OCI-LY7 (cell line): ENCODE data around the gene RETREG2. TPM values are rescaled to one million over a fixed set of nuclear protein-coding genes. Genes with fewer than 3 reads are reported as not detected.

Experiments
- BruUV-seq: library from RNA; stranded (reverse); fragments of 400-500 nt; replicated peaks from 2 replicates; lab custom pipeline; 2021; lab: Mats Ljungman, UMichigan
- CTCF ChIA-PET: fragments of 300-600 bp; sonication (Branson Sonifier 250); formaldehyde crosslinking; loops from one replicate; lab custom pipeline; 2022; ENCODE audit warnings: antibody characterized with exemption; ENCODE audit not compliant: unreplicated experiment; lab: Charles Lee
- POLR2A ChIA-PET: fragments of 300-600 bp; sonication (Branson Sonifier 250); formaldehyde crosslinking; loops from one replicate; lab custom pipeline; 2022; ENCODE audit warnings: antibody characterized with exemption; lab: Charles Lee
- DNase-seq: peaks from one replicate; pipeline ENCODE4 v3.0.0-alpha.2; 2015; ENCODE audit warnings: low spot score
- H2AFZ ChIP-seq: fragments of 200-600 bp; sonication (generic), shearing (Covaris generic); 2 replicates; pipeline ENCODE4 v1.6.1; 2014; ENCODE audit warnings: mild to moderate bottlenecking, antibody characterized with exemption, low read length, moderate library complexity
- H3K27ac ChIP-seq: fragments of 200-600 bp; sonication (generic); 2 replicates; pipeline ENCODE4 v1.5.1; 2014; ENCODE audit warnings: mixed run types, low read depth, mild to moderate bottlenecking, moderate library complexity, low read length, inconsistent platforms; ENCODE audit not compliant: poor library complexity, severe bottlenecking
- H3K36me3 ChIP-seq: fragments of 200-600 bp; sonication (generic); 2 replicates; pipeline ENCODE4 v1.6.1; 2014; ENCODE audit warnings: mild to moderate bottlenecking, antibody characterized with exemption, low read length, moderate library complexity, mixed read lengths; ENCODE audit not compliant: insufficient read depth
- H3K4me1 ChIP-seq: fragments of 200-600 bp; sonication (generic); 2 replicates; pipeline ENCODE4 v1.5.1; 2014; ENCODE audit warnings: mild to moderate bottlenecking, low read length; ENCODE audit not compliant: insufficient read depth, poor library complexity, severe bottlenecking
- H3K4me2 ChIP-seq: fragments of 200-600 bp; sonication (generic); 2 replicates; pipeline ENCODE4 v1.6.1; 2014; ENCODE audit warnings: mild to moderate bottlenecking, low read length
- H3K4me3 ChIP-seq: fragments of 200-600 bp; sonication (generic); 2 replicates; pipeline ENCODE4 v1.5.1; 2014; ENCODE audit warnings: mild to moderate bottlenecking, low read depth, low read length; ENCODE audit not compliant: poor library complexity, severe bottlenecking
- H3K79me2 ChIP-seq: fragments of 200-600 bp; sonication (generic); 2 replicates; pipeline ENCODE4 v1.6.1; 2016; ENCODE audit warnings: low read depth, mild to moderate bottlenecking, low read length, moderate library complexity, mixed read lengths; ENCODE audit not compliant: insufficient read depth
- H3K9me2 ChIP-seq: fragments of 200-600 bp; sonication (generic); 2 replicates; pipeline ENCODE4 v1.6.1; 2016; ENCODE audit warnings: mild to moderate bottlenecking, low read length, mixed read lengths; ENCODE audit not compliant: insufficient read depth
- H3K9me3 ChIP-seq: fragments of 200-600 bp; sonication (generic); 2 replicates; pipeline ENCODE4 v1.6.1; 2014; ENCODE audit warnings: mild to moderate bottlenecking, mixed run types, low read length, mixed read lengths
- H4K20me1 ChIP-seq: fragments of 200-600 bp; sonication (generic); 2 replicates; pipeline ENCODE4 v1.6.1; 2014; ENCODE audit warnings: mild to moderate bottlenecking, antibody characterized with exemption, low read length, moderate library complexity, mixed read lengths; ENCODE audit not compliant: insufficient read depth
- EZH2phosphoT487 ChIP-seq: fragments of 200-600 bp; sonication (generic); IDR thresholded peaks from 2 replicates; pipeline ENCODE4 v1.6.1; 2018; ENCODE audit warnings: low read depth, borderline replicate concordance, mild to moderate bottlenecking, mixed run types, antibody characterized with exemption, low read length, moderate library complexity, mixed read lengths
- intact Hi-C: fragments of 100-400 bp; cut with micrococcal nuclease; formaldehyde crosslinking; loops from one replicate; pipeline ENCODE4 v1.10.0; 2022; ENCODE audit not compliant: unreplicated experiment
- total RNA-seq, 2 experiments: library from RNA; depleted of rRNA in 1 of 2; stranded (reverse); fragments of >200 nt in 1 of 2; shearing (Covaris generic) in 1 of 2; gene quantifications; 2 replicates each; pipeline ENCODE4 v1.2.3, GENCODE V29; 2014 to 2022
- TF ChIP-seq, protein P1 (sequence below): fragments of 200-600 bp; sonication (generic); conservative IDR thresholded peaks from 2 replicates; pipeline ENCODE4 v1.5.1; 2014; ENCODE audit warnings: mild to moderate bottlenecking, antibody characterized with exemption, low read length, moderate library complexity, mixed read lengths

Gene RETREG2
- total RNA-seq, 2 experiments from 2014 or later, result 59.1 to 74.6 TPM

DNA sequence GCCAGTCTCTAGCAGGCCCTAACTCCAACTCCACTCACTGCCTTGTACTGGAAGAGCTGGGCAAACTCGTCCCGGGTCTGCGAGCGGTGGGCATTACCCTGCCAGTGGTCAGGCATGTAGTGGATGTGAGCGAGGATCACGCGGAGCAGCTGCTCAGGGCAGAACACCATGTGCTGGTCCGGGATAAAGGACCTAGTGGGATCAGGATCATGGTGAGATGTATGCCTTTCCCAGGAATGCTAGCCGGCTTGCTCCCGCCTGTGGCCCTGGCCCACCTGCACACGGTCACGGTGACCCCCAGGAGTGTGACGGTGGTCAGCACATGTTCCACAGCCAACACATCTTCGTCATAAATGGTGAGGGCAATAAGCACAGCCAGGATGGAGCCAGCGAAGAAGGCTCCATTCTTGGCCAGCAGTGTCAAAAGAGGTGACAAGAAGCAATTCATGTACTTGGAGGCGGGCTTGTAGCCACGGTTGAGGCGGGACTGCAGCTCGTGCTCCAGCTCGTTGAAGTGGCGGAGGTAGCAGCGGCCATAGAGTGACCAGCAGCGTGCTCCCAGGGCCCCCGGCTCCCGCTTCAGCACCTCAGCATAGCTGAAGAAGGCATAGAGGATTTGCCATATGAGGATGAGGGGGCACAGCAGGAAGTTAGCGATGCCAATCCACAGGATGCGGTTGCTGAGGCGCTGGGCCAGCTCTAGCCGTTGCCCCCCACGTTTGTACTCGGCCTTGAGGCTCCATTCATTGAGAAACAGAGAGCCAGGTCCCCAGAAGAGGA is 45.9 kb downstream of the RETREG2 start:
- H3K36me3 ChIP-seq, result peaks cover 61% of the 10 kb centered on the region
- H3K9me2 ChIP-seq, result no peaks in the 10 kb centered on the region
- no peak overlapping the region for H3K4me3 ChIP-seq
- DNase-seq, result no peak
- no peak overlapping the region for H2AFZ ChIP-seq
- H3K4me2 ChIP-seq, result no peak overlapping the region
- POLR2A ChIA-PET, result no interaction called here
- no peaks in the 10 kb centered on the region; the same call in 1 of the 2 replicates for H3K79me2 ChIP-seq
- TF ChIP-seq, protein P1, sequence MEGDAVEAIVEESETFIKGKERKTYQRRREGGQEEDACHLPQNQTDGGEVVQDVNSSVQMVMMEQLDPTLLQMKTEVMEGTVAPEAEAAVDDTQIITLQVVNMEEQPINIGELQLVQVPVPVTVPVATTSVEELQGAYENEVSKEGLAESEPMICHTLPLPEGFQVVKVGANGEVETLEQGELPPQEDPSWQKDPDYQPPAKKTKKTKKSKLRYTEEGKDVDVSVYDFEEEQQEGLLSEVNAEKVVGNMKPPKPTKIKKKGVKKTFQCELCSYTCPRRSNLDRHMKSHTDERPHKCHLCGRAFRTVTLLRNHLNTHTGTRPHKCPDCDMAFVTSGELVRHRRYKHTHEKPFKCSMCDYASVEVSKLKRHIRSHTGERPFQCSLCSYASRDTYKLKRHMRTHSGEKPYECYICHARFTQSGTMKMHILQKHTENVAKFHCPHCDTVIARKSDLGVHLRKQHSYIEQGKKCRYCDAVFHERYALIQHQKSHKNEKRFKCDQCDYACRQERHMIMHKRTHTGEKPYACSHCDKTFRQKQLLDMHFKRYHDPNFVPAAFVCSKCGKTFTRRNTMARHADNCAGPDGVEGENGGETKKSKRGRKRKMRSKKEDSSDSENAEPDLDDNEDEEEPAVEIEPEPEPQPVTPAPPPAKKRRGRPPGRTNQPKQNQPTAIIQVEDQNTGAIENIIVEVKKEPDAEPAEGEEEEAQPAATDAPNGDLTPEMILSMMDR, result no peak
- no peak for TF ChIP-seq EZH2phosphoT487
- CTCF ChIA-PET, result no interaction called here
- intact Hi-C loops, result no loop called here
- H4K20me1 ChIP-seq, result no peaks in the 10 kb centered on the region
- peaks cover 8% of the 10 kb centered on the region for H3K4me1 ChIP-seq
- H3K27ac ChIP-seq, result no peak overlapping the region
- no TSS peak for BruUV-seq
- H3K9me3 ChIP-seq, result no peaks in the 10 kb centered on the region

DNA sequence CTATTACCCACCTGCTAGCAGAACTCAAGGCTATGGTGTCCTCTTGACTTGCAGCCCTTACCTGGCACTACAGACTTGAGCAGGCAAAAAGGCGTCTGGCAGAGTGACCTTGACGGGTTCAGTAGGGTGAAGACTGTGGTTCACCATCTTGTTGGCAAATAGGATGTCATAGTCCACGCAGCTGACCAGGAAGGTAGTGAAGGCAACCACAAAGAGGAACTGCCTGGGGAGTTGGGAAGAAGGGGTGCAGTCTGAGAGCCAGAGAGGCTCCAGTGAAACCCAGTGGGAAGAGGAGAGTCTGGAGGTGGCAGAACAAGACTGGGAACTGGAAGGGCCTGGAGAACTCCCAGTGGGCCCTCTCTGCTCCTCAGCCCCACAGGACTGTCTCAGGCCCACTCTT is 47.3 kb downstream of the RETREG2 start:
- Histone ChIP-seq H3K36me3 (peaks cover 58% of the 10 kb centered on the region), H3K4me2 (no peak overlapping the region), H3K9me3 (no peaks in the 10 kb centered on the region), H4K20me1 (no peaks in the 10 kb centered on the region), H3K79me2 (no peaks in the 10 kb centered on the region; the same call in 1 of the 2 replicates), H3K4me1 (peaks cover 8% of the 10 kb centered on the region), H2AFZ (no peak overlapping the region), H3K4me3 (no peak overlapping the region), H3K9me2 (no peaks in the 10 kb centered on the region), H3K27ac (no peak overlapping the region)
- BruUV-seq, result no TSS peak
- ChIA-PET CTCF (no interaction called here), POLR2A (no interaction called here)
- DNase-seq, result no peak
- TF ChIP-seq, protein P1, result no peak
- no peak for TF ChIP-seq EZH2phosphoT487
- intact Hi-C loops, result no loop called here
